Immature natural killer cell (primary cell): ENCODE measurements around the gene PNKD. TPM values are rescaled to one million over a fixed set of nuclear protein-coding genes. Genes with fewer than 3 reads are reported as not detected.

Source experiments
- DNase-seq, 3 donors: peaks; one replicate each; pipeline ENCODE4 v3.0.0; 2022; ENCODE audit warnings: mixed read lengths in 1 of 3
- H3K27ac Mint-ChIP-seq, 6 donors: one replicate each; pipeline ENCODE4 v1.8.0; 2020; ENCODE audit warnings: mixed read lengths in 6 of 6, mild to moderate bottlenecking in 5 of 6, inconsistent platforms in 4 of 6, moderate library complexity in 3 of 6
- H3K27me3 Mint-ChIP-seq, 3 donors: one replicate each; pipeline ENCODE4 v1.8.0; 2020 to 2021; ENCODE audit warnings: low read depth in 3 of 3, mild to moderate bottlenecking in 3 of 3, mixed read lengths in 3 of 3, moderate library complexity in 3 of 3, inconsistent platforms in 1 of 3
- H3K36me3 Mint-ChIP-seq, 3 donors: one replicate each; pipeline ENCODE4 v1.8.0; 2020; ENCODE audit warnings: mixed read lengths in 3 of 3, inconsistent platforms in 2 of 3, mild to moderate bottlenecking in 2 of 3
- H3K4me1 Mint-ChIP-seq, 2 donors: one replicate each; pipeline ENCODE4 v1.8.0; 2020; ENCODE audit warnings: inconsistent platforms in 2 of 2, mild to moderate bottlenecking in 2 of 2, mixed read lengths in 2 of 2, moderate library complexity in 1 of 2
- H3K4me3 Mint-ChIP-seq, 5 donors: one replicate each; pipeline ENCODE4 v1.8.0; 2020; ENCODE audit warnings: mild to moderate bottlenecking in 5 of 5, mixed read lengths in 5 of 5, inconsistent platforms in 3 of 5, moderate library complexity in 3 of 5
- H3K9me3 Mint-ChIP-seq, 6 donors: one replicate each; pipeline ENCODE4 v1.8.0; 2020; ENCODE audit warnings: mild to moderate bottlenecking in 6 of 6, mixed read lengths in 6 of 6, inconsistent platforms in 4 of 6, moderate library complexity in 3 of 6
- polyA plus RNA-seq, 3 donors: library from polyadenylated mRNA; unstranded; fragments of 300-500 nt; fragmentation: Illumina TruSeq; gene quantifications; one replicate each; pipeline ENCODE4 v1.2.3, GENCODE V29; 2021

Gene PNKD
- 100 to 1,000 TPM in 1 of 3 donors, 10 to 100 TPM in 2; 96.3 to 145 (median 98.9) TPM for polyA plus RNA-seq

DNA sequence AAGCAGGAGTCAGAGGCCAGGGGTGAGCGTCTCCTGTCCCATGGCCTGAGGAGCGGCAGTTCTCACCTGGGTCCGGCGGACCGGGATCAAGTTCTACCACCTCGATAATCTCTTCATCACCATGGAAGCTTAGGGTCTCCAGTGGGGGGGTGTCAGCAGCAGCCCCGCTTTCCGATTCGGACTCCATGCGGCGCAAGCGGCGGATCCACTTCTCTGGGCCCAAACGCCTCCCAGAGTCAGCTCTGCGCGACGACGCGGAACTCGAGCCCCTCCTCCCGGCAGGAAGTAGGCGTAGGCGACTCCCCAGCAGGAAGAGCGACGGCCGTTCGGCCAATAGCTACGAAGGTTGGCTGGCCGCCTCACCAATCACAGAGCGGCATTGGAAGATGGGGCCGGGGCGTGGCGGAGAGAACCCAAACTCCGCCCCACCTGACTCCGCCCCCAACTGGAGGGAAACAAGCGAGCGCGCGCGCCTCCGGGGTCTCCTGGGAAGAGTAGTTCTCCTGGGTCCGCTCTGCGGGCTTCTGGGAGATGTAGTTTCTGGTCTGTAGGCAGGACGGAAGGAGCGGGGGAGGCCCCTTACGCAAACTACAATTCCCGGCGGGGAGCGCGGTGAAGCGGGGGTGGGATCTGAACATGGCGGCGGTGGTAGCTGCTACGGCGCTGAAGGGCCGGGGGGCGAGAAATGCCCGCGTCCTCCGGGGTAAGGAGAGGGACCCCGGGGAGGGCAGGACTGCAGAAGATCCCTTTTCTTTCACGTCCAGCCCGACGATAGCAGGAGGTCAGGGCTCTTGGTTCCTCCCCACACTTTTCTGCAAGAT is at the start of gene PNKD, which contains the start of gene AAMP:
Gene PNKD, plus strand, starts transcription at position 620 of the 821 bp plus-strand sequence. Its CDS starts 17 bp downstream, at position 637.
Gene AAMP, minus strand, starts transcription at position 238 of the 821 bp plus-strand sequence. Its CDS starts 51 bp downstream, at position 187.
- H3K36me3 Mint-ChIP-seq: peaks cover 5 to 15% (median 9%) of the 10 kb centered on the region in 3 donors
- H3K27me3 Mint-ChIP-seq: peaks cover 4 to 13% (median 5%) of the 10 kb centered on the region in 3 donors
- peak within 1 kb of the TSS; percentile 79 to 92 (median 89) for H3K27ac Mint-ChIP-seq
- DNase-seq: peak; percentile 100
- peaks cover 45 to 58% of the 10 kb centered on the region in 2 donors for H3K4me1 Mint-ChIP-seq
- peak within 1 kb of the TSS; percentile 88 to 95 (median 94) for H3K4me3 Mint-ChIP-seq
- no peaks in the 10 kb centered on the region for H3K9me3 Mint-ChIP-seq

GRCh38 chr2:218221000-218221399 is 49.3 kb upstream of the PNKD start:
- no peak for DNase-seq
- H3K36me3 Mint-ChIP-seq: peaks cover 11 to 29% (median 19%) of the 10 kb centered on the region in 3 donors
- no peaks in the 10 kb centered on the region for H3K9me3 Mint-ChIP-seq
- peak overlapping the region; percentile 90 to 99 (median 97) for H3K4me3 Mint-ChIP-seq
- H3K4me1 Mint-ChIP-seq: peaks cover 83 to 88% of the 10 kb centered on the region in 2 donors
- peaks cover 13 to 36% (median 26%) of the 10 kb centered on the region in 3 donors for H3K27me3 Mint-ChIP-seq
- peak overlapping the region; percentile 94 to 100 (median 99) for H3K27ac Mint-ChIP-seq

DNA sequence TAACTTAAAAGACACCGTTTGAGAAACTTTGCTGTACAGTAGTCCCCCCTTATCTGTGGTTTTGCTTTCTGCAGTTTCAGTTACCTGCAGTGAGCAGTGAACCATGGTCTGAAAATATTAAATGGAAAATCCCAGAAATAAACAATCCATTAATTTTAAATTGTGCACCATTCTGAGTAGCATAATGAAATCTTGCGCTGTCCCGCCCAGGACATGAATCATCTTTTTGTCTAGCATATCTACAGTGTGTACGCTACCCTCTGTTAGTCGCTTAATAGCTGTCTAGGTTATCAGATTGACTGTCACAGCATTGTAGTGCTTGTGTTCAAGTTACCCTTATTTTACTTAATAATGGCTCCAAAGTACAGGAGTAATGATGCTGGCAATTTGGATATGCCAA is 47.3 kb upstream of the PNKD start:
- peaks cover 19 to 43% (median 25%) of the 10 kb centered on the region in 3 donors for H3K36me3 Mint-ChIP-seq
- peak overlapping the region; percentile 94 to 100 (median 99) for H3K27ac Mint-ChIP-seq
- peak in 1 of 3 donors; percentile 32 for DNase-seq
- H3K4me3 Mint-ChIP-seq: peak overlapping the region; percentile 70 to 98 (median 74)
- H3K9me3 Mint-ChIP-seq: no peaks in the 10 kb centered on the region
- peaks cover 92 to 96% of the 10 kb centered on the region in 2 donors for H3K4me1 Mint-ChIP-seq
- peaks cover 0 to 16% (median 7%) of the 10 kb centered on the region in 3 donors for H3K27me3 Mint-ChIP-seq

DNA sequence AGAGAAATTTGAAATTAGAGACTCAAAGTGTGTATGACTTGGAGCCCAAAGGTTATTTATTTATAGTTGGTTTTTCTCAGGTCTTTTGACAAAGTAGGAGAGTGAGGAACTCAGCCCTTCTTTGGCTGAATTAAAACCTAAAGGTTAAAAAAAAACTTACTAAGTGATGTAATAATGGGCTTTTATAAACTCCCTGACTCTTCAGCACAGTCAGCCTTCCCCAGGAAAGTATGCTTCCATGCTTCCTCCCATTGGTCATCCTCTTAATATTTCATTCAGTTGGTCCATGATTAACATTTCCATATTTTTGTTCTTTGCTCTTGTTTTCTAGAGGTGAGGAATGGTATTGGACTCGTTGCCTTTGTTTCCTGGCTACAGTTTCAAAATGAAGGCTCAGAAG is 46.1 kb upstream of the PNKD start:
- Mint-ChIP-seq H3K9me3 (no peaks in the 10 kb centered on the region), H3K27ac (peak overlapping the region; percentile 94 to 100 (median 99)), H3K4me1 (peaks cover 97% of the 10 kb centered on the region in 2 donors), H3K27me3 (peaks cover 0 to 12% (median 0%) of the 10 kb centered on the region in 3 donors), H3K4me3 (peak overlapping the region; percentile 64 to 98 (median 72)), H3K36me3 (peaks cover 23 to 51% (median 29%) of the 10 kb centered on the region in 3 donors)
- DNase-seq: no peak

GRCh38 chr2:218226903-218227302 is 43.4 kb upstream of the PNKD start:
- Mint-ChIP-seq H3K36me3 (peaks cover 27 to 59% (median 29%) of the 10 kb centered on the region in 3 donors), H3K4me1 (peaks cover 90 to 93% of the 10 kb centered on the region in 2 donors), H3K4me3 (peak overlapping the region in 4 of 5 donors; percentile 27 to 69 (median 48)), H3K27ac (peak overlapping the region; percentile 65 to 96 (median 87)), H3K9me3 (no peaks in the 10 kb centered on the region), H3K27me3 (peaks cover 7 to 16% (median 14%) of the 10 kb centered on the region in 3 donors)
- DNase-seq: no peak

GRCh38 chr2:218228366-218229090 is 41.8 kb upstream of the PNKD start:
- Mint-ChIP-seq H3K27me3 (peaks cover 7 to 19% (median 14%) of the 10 kb centered on the region in 3 donors), H3K27ac (peak overlapping the region; percentile 86 to 98 (median 94)), H3K9me3 (no peaks in the 10 kb centered on the region), H3K36me3 (peaks cover 30 to 67% (median 32%) of the 10 kb centered on the region in 3 donors), H3K4me3 (peak overlapping the region; percentile 75 to 91 (median 82)), H3K4me1 (peaks cover 85 to 86% of the 10 kb centered on the region in 2 donors)
- no peak for DNase-seq

- peaks cover 34 to 69% (median 34%) of the 10 kb centered on the region in 3 donors for H3K36me3 Mint-ChIP-seq
- H3K9me3 Mint-ChIP-seq: no peaks in the 10 kb centered on the region
- peak overlapping the region; percentile 86 to 98 (median 94) for H3K27ac Mint-ChIP-seq
These were observed 41.1 kb upstream of the PNKD start for GRCh38 chr2:218229239-218229638.

DNA sequence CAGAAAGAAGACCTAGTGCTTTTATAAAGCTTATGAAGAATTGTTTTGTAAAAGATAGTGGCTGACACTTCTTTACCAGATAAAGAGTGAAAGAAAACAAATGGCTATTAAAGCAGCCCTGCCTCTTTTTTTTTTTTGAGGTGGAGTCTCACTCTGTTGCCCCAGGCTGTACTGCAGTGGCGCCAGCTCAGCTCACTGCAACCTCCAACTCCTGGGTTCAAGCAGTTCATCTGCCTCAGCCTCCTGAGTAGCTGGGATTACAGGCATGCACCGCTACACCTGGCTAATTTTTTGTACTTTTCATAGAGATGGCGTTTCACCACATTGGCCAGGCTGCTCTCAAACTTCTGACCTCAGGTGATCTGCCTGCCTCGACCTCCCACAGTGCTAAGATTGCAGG is 40.5 kb upstream of the PNKD start:
- Mint-ChIP-seq H3K9me3 (no peaks in the 10 kb centered on the region), H3K4me3 (peak overlapping the region; percentile 72 to 85 (median 82)), H3K36me3 (peaks cover 30 to 69% (median 34%) of the 10 kb centered on the region in 3 donors), H3K27ac (peak overlapping the region; percentile 86 to 97 (median 93)), H3K4me1 (peaks cover 82 to 85% of the 10 kb centered on the region in 2 donors), H3K27me3 (peaks cover 7 to 21% (median 16%) of the 10 kb centered on the region in 3 donors)
- DNase-seq: peak; percentile 45 to 56 (median 54)

More at GRCh38 chr2:218229239-218229638, 41.1 kb upstream of the PNKD start:
- DNase-seq: peak; percentile 62 to 70 (median 68)
- peaks cover 83 to 85% of the 10 kb centered on the region in 2 donors for H3K4me1 Mint-ChIP-seq
- peak overlapping the region; percentile 75 to 91 (median 82) for H3K4me3 Mint-ChIP-seq
- peaks cover 7 to 19% (median 16%) of the 10 kb centered on the region in 3 donors for H3K27me3 Mint-ChIP-seq

DNA sequence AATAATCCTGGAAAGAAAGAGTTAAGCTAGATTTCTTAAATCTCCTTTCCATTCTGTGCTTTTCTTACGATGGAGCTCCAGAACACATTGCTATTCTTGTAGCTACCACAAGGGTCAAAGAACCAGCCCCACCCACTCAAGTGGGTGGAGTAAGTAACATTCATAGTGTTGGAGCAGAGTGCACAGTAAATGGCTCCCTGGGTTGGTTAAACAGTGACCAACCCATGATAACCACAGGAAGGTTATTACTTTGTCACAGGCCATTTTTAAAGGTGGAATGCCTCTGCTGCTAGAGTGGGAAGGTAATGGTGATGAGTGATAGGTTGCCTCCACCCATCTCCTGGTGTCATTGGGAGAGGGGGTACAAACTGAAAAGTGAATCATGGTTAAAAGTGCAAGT is 39.4 kb upstream of the PNKD start:
- peaks cover 71 to 82% of the 10 kb centered on the region in 2 donors for H3K4me1 Mint-ChIP-seq
- H3K9me3 Mint-ChIP-seq: no peaks in the 10 kb centered on the region
- peaks cover 30 to 66% (median 30%) of the 10 kb centered on the region in 3 donors for H3K36me3 Mint-ChIP-seq
- peaks cover 7 to 23% (median 16%) of the 10 kb centered on the region in 3 donors for H3K27me3 Mint-ChIP-seq
- DNase-seq: peak; percentile 79 to 81 (median 80)
- H3K4me3 Mint-ChIP-seq: peak overlapping the region; percentile 75 to 85 (median 82)
- H3K27ac Mint-ChIP-seq: peak overlapping the region; percentile 86 to 97 (median 93)

GRCh38 chr2:218233543-218233942 is 36.8 kb upstream of the PNKD start:
- Mint-ChIP-seq H3K9me3 (no peaks in the 10 kb centered on the region), H3K4me1 (peaks cover 48 to 65% of the 10 kb centered on the region in 2 donors), H3K27ac (peak overlapping the region; percentile 47 to 88 (median 74)), H3K36me3 (peaks cover 26 to 64% (median 29%) of the 10 kb centered on the region in 3 donors), H3K27me3 (peaks cover 9 to 26% (median 19%) of the 10 kb centered on the region in 3 donors), H3K4me3 (peak overlapping the region in 1 of 5 donors; percentile 17)
- no peak for DNase-seq

GRCh38 chr2:218234521-218234920 is 35.8 kb upstream of the PNKD start:
- peaks cover 24 to 65% (median 29%) of the 10 kb centered on the region in 3 donors for H3K36me3 Mint-ChIP-seq
- H3K9me3 Mint-ChIP-seq: no peaks in the 10 kb centered on the region
- DNase-seq: no peak
- peak overlapping the region in 5 of 6 donors; percentile 26 to 83 (median 66) for H3K27ac Mint-ChIP-seq
- peaks cover 10 to 26% (median 19%) of the 10 kb centered on the region in 3 donors for H3K27me3 Mint-ChIP-seq
- H3K4me3 Mint-ChIP-seq: no peak overlapping the region
- peaks cover 40 to 61% of the 10 kb centered on the region in 2 donors for H3K4me1 Mint-ChIP-seq

- DNase-seq: no peak
- Mint-ChIP-seq H3K27ac (peak overlapping the region in 5 of 6 donors; percentile 22 to 83 (median 73)), H3K4me1 (peaks cover 37 to 61% of the 10 kb centered on the region in 2 donors), H3K4me3 (no peak overlapping the region), H3K36me3 (peaks cover 24 to 65% (median 29%) of the 10 kb centered on the region in 3 donors), H3K27me3 (peaks cover 10 to 27% (median 15%) of the 10 kb centered on the region in 3 donors), H3K9me3 (no peaks in the 10 kb centered on the region)
These were observed 35.3 kb upstream of the PNKD start for GRCh38 chr2:218235017-218235416.

GRCh38 chr2:218236829-218237228 is 33.5 kb upstream of the PNKD start:
- no peak for DNase-seq
- Mint-ChIP-seq H3K9me3 (no peaks in the 10 kb centered on the region), H3K4me3 (no peak overlapping the region), H3K27me3 (peaks cover 2 to 18% (median 5%) of the 10 kb centered on the region in 3 donors), H3K27ac (peak overlapping the region in 2 of 6 donors; percentile 64 to 73), H3K36me3 (peaks cover 18 to 65% (median 26%) of the 10 kb centered on the region in 3 donors), H3K4me1 (peaks cover 23 to 55% of the 10 kb centered on the region in 2 donors)
